ENCODE results near the gene EFCAB8.

The EFCAB8 gene

GRCh38 chr20:32888636-32889035 is 29.9 kb downstream of the EFCAB8 start:
- H3K4me1 ChIP-seq (ENCODE audit: low read length) = no peaks in the 10 kb centered on the region
- TF ChIP-seq CTCF (IDR thresholded peaks at IDR 0.05; ENCODE audit: low read length) (no peak), EZH2 (optimal IDR thresholded peaks at IDR 0.05; ENCODE audit: low read depth, low read length) (no peak), EZH2phosphoT487 (IDR thresholded peaks at IDR 0.05; ENCODE audit: low read length) (no peak)
- H3K9me2 ChIP-seq (replicated peaks; ENCODE audit: insufficient read depth, low read length) = no peaks in the 10 kb centered on the region
- H4K20me1 ChIP-seq (ENCODE audit: insufficient read depth, low read length) = no peaks in the 10 kb centered on the region
- no peaks in the 10 kb centered on the region for H3K27me3 ChIP-seq (replicated peaks; ENCODE audit: insufficient read depth, low read length)
- H3K27ac ChIP-seq (ENCODE audit: low read length) = no peak overlapping the region
- H3K4me3 ChIP-seq (ENCODE audit: low read length) = no peak overlapping the region
- no peaks in the 10 kb centered on the region for H3F3A ChIP-seq (ENCODE audit: insufficient read depth, low read length)
- H3K9ac ChIP-seq (ENCODE audit: low read length) = no peak overlapping the region
- no peaks in the 10 kb centered on the region for H3K36me3 ChIP-seq (replicated peaks; ENCODE audit: insufficient read depth, low read length)
- DNase-seq = no peak
- no peak overlapping the region for H2AFZ ChIP-seq (ENCODE audit: low read length)
- H3K9me3 ChIP-seq (replicated peaks; ENCODE audit: insufficient read depth, low read length) = no peaks in the 10 kb centered on the region
- no peaks in the 10 kb centered on the region for H3K79me2 ChIP-seq (ENCODE audit: low read length)
- no peak overlapping the region for H3K4me2 ChIP-seq (ENCODE audit: low read depth, low read length)

- H3K4me3 ChIP-seq (ENCODE audit: low read length) = no peak overlapping the region
- no peak overlapping the region for H2AFZ ChIP-seq (ENCODE audit: low read length)
- no peak for TF ChIP-seq EZH2 (optimal IDR thresholded peaks at IDR 0.05; ENCODE audit: low read depth, low read length)
- no peak for TF ChIP-seq EZH2phosphoT487 (IDR thresholded peaks at IDR 0.05; ENCODE audit: low read length)
- TF ChIP-seq CTCF (IDR thresholded peaks at IDR 0.05; ENCODE audit: low read length) = no peak
- no peaks in the 10 kb centered on the region for H3K9me2 ChIP-seq (replicated peaks; ENCODE audit: insufficient read depth, low read length)
- no peak for DNase-seq
- no peaks in the 10 kb centered on the region for H3K79me2 ChIP-seq (ENCODE audit: low read length)
- H3K9me3 ChIP-seq (replicated peaks; ENCODE audit: insufficient read depth, low read length) = no peaks in the 10 kb centered on the region
- no peaks in the 10 kb centered on the region for H3K36me3 ChIP-seq (replicated peaks; ENCODE audit: insufficient read depth, low read length)
- H4K20me1 ChIP-seq (ENCODE audit: insufficient read depth, low read length) = no peaks in the 10 kb centered on the region
- no peaks in the 10 kb centered on the region for H3K4me1 ChIP-seq (ENCODE audit: low read length)
- no peak overlapping the region for H3K27ac ChIP-seq (ENCODE audit: low read length)
- H3K4me2 ChIP-seq (ENCODE audit: low read depth, low read length) = no peak overlapping the region
- H3F3A ChIP-seq (ENCODE audit: insufficient read depth, low read length) = no peaks in the 10 kb centered on the region
- H3K9ac ChIP-seq (ENCODE audit: low read length) = no peak overlapping the region
- no peaks in the 10 kb centered on the region for H3K27me3 ChIP-seq (replicated peaks; ENCODE audit: insufficient read depth, low read length)
These were observed 30.6 kb downstream of the EFCAB8 start for GRCh38 chr20:32889281-32889680.

- Histone ChIP-seq H3F3A (ENCODE audit: insufficient read depth, low read length) (no peaks in the 10 kb centered on the region), H3K36me3 (replicated peaks; ENCODE audit: insufficient read depth, low read length) (no peaks in the 10 kb centered on the region)
- TF ChIP-seq CTCF (IDR thresholded peaks at IDR 0.05; ENCODE audit: low read length) = no peak
- no peak for TF ChIP-seq EZH2 (optimal IDR thresholded peaks at IDR 0.05; ENCODE audit: low read depth, low read length)
- no peak for TF ChIP-seq EZH2phosphoT487 (IDR thresholded peaks at IDR 0.05; ENCODE audit: low read length)
These were observed 32.8 kb downstream of the EFCAB8 start for GRCh38 chr20:32891491-32891890.

More at GRCh38 chr20:32891491-32891890, 32.8 kb downstream of the EFCAB8 start:
- Histone ChIP-seq H4K20me1 (ENCODE audit: insufficient read depth, low read length) (no peaks in the 10 kb centered on the region), H3K4me2 (ENCODE audit: low read depth, low read length) (no peak overlapping the region), H3K4me3 (ENCODE audit: low read length) (no peak overlapping the region), H3K9ac (ENCODE audit: low read length) (no peak overlapping the region), H3K4me1 (ENCODE audit: low read length) (no peaks in the 10 kb centered on the region), H3K9me2 (replicated peaks; ENCODE audit: insufficient read depth, low read length) (no peaks in the 10 kb centered on the region), H2AFZ (ENCODE audit: low read length) (no peak overlapping the region), H3K27me3 (replicated peaks; ENCODE audit: insufficient read depth, low read length) (0 out of 2 replicates have a peak, but pooled peaks cover 2% of the 10 kb centered on the region), H3K79me2 (ENCODE audit: low read length) (no peaks in the 10 kb centered on the region), H3K9me3 (replicated peaks; ENCODE audit: insufficient read depth, low read length) (no peaks in the 10 kb centered on the region), H3K27ac (ENCODE audit: low read length) (no peak overlapping the region)
- DNase-seq = no peak
